HG03354 (cell line): ENCODE measurements around the gene R3HDM4.
"Not testable (repeated sequence)": the region's sequence is repeated elsewhere in the genome, so short reads cannot be mapped to it uniquely, and the experiment has no call there.

ENCODE experiments used
- ATAC-seq: cut with Tn5 transposase; IDR thresholded peaks from one replicate; pipeline ENCODE4 v1.9.1; 2021; ENCODE audit warnings: mild to moderate bottlenecking; ENCODE audit not compliant: unreplicated experiment, poor library complexity, severe bottlenecking

Gene R3HDM4

DNA sequence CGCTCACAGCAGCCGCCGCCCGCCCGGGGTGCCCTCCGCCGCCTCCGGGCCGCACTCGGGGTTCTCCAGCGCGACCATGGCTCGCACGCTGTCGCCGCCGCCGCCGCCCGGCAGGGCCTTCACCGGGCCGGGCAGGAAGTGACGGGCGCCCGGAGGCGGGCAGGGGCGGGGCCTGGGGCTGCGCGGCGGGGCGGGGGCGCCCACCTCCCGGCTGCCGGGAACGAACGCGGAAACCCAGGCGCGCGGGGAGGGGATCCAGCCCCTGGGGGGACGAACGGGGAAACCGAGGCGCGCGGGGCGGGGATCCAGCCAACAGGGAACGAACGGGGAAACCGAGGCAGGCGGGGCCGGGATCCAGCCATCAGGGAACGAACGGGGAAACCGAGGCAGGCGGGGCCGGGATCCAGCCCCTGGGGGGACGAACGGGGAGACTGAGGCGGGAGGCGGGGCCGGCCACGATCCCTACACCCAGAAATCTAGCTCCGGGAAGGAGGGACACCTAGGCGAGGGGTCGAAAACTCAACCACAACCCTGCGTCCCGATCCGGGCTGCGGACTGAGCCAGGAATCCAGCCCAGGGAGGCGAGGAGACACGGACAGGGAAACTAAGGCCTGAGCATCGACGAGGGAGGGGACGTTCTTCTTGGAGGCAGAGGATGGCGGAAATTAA is at the start of gene R3HDM4:
Gene R3HDM4 (minus strand): TSS at position 140 of the 669 bp plus-strand sequence. CDS start 62 bp downstream, at position 78.
- ATAC-seq: no peak

DNA sequence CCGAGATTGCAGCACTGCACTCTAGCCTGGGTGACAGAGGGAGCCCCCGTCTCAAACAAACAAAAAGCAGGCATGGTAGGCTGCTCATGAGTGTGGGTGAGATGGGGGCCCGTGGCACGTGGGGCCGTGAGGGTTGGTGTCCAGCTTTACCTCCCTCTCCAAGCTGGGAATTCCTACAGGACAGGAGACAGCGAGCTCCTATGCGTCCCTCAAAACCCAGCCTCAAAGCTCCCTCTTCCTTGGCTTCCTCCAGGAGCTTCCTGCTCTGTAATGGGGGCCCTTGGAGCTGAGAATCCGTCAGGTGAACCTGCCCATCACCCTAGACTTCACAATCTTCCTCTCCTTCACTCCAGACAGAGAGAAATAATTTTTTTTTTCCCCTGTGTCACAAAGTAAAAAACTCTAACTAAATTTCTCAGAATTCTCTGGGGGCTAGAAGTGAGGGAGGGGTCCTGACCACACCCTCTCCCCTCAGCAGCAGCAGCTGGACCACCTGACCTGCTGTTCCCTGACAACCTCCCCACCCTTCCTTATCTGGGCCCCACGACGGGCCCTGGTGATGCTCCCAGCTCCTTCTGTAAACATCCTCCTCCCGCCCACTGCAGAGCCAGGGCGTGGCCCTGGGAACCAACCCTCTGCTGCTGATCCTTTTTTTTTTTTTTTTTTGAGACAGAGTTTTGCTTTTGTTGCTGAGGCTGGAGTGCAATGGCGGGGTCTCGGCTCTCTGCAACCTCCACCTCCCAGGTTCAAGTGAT is 49.0 kb upstream of the R3HDM4 start:
- ATAC-seq: no peak

DNA sequence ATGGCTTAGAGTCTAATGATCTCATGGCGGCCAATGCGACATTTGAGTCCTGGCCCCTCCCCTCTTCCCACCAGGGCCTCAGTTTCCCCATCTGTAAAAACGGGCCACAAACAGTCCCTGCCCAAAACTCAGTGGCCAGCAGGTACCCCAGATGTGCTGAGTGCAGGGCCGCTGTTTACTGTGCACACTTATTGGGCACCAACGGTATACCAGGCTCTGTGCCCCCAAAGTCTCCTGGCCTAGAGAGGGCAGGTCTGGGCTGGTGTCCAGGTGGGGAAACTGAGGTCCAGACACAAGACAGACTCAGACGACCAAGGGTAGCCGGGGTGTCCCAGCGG is 47.6 kb upstream of the R3HDM4 start:
- ATAC-seq: no peak

DNA sequence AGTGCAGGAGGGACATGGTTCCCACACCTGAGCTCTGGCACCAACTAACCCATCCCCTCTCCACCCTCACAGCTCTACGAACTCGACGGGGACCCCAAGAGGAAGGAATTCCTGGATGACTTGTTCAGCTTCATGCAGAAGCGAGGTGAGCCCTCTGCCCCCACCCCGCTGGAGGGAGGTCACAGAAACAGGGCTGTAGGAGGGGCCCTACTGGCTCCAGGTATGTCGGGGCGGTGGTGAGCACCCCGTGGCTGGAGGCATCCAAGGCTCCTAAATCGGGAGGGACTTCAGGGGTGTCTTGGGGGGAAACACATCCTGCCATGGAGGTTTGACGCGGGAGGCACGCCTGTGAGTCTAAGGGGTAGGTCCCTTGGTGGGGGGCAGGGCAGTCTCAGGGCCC is 47.0 kb upstream of the R3HDM4 start:
- no peak for ATAC-seq

DNA sequence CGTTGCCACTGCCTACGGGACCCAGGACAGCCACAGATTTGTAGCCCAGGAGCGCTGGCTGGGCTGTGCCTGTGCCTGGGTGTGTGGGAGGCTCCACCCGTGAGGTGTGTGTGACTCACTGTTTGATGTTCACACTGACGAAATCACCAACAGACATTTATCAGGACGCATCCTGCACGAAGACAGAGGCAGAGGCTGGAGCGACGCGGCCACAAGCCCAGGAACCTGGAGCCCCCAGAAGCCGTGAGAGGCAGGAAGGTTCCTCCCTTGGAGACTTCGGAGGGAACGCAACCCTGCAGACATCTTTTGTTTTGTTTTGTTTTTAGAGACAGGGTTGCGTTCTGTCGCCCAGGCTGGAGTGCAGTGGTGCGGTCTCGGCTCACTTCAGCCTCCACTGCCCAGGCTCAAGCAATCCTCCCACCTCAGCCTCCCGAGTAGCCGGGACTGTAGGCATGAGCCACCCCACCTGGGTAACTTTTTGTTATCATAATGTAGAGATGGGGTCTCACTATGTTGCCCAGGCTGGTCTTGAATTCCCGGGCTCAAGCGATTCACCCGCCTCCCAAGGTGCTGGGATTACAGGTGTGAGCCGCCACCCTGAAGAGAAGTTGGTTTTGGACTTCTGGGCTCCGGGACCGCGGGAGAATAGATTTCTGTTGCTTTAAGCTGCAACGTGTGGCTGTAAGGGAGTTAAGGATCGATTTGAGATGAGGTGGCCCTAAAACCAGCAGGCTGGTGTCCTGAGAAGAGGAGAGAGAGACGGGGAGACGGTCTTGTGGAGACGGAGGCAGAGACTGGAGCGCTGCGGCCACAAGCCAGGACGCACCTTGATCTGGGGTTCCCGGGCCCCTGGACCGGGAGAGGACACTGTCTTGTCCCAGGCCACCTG is 46.2 kb upstream of the R3HDM4 start:
- no peak for ATAC-seq

DNA sequence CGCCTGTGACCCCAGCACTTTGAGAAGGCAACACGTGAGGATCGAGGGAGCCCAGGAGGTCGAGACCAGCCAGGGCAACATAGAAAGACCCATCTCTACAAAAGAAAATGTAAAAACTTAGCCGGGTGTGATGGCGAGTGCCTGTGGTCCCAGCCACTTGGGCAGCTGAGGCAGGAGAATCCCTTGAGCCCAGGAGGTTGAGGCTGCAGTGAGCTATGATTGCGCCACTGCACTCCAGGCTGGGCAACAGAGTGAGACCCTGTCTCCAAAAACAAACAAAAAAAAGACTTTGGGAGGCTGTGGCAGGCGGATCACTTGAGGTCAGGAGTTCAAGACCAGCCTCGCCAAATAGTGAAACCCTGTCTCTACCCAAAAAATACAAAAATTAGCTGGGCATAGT is 44.6 kb upstream of the R3HDM4 start:
- not testable (repeated sequence) for ATAC-seq

DNA sequence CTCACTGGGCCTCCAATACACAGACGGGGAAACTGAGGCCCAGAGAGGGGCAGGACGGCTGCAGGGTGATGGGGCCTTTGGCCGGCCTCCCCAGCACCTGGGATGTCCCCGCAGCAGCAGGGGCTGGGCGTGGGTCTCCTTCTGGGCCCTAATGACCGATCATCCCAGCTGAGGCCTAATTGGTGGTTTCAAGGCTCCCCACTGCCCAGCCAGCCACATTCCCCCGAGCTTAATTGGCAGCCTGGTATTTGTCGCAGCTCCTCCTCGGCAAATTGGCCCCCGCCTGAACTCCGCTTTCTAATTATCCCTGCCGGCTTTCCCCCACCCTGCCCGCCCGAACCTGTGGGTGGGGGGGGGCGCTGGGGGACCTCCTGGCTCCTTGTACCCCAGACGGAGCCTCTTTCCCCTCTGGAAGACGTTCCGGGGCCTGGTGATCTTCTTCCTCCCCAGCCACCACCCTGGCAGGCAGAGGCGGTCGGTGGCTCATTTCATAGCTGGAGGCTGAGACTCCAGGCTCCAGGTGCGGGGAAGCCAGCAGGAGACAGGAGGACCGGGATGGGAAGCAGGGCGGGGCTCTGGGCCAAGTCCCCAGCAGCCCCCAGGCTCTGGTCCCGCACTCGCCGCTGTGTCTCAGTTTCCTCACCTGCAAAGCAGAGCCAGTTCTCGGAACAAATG is 43.9 kb upstream of the R3HDM4 start:
- ATAC-seq: no peak

DNA sequence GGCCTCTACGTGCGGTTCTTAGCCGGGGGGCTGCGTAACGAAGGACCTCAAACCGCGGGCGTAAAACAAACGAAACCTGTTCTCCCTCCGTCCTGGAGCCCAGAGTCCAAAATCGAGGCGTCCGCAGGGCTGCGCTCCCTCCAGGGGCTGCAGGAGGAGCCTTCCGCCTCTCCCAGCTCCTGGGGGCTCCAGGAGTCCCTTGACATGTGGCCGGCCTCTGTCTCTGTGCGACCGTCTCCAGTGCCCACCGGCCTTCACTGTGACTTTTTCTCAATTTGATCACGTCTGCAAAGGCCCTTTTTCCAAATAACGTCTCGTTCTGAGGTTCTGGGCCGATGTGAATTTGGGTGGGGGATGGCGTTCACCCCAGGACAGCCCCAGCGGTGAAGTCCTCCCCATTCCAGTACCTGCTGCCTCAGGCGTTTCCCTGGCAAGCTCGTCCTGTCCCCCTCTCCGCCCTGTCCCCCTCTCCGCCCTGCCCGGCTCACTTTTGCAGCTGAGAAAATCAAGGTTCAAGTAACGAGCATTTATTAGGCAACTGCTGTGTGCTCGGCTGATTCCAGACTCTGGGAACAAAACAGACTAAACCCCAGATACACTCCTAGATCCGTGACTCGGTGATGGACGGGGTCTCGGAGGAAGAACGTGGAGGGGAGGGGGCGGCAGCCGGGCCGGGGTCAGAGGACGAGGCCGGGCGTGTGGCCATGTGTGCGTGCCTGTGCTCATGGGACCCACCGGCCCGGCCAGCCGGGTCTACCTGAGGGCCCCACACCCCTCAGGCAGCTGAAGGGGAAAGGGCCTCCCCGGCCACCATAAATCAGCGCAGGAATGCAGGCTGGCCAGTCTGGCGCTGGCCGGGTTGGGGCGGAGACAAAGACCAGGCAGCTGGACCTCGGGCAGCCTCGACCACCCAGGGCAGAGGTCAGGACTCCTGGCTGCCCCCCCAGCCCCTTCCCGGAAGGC is 43.1 kb upstream of the R3HDM4 start:
- ATAC-seq: no peak

DNA sequence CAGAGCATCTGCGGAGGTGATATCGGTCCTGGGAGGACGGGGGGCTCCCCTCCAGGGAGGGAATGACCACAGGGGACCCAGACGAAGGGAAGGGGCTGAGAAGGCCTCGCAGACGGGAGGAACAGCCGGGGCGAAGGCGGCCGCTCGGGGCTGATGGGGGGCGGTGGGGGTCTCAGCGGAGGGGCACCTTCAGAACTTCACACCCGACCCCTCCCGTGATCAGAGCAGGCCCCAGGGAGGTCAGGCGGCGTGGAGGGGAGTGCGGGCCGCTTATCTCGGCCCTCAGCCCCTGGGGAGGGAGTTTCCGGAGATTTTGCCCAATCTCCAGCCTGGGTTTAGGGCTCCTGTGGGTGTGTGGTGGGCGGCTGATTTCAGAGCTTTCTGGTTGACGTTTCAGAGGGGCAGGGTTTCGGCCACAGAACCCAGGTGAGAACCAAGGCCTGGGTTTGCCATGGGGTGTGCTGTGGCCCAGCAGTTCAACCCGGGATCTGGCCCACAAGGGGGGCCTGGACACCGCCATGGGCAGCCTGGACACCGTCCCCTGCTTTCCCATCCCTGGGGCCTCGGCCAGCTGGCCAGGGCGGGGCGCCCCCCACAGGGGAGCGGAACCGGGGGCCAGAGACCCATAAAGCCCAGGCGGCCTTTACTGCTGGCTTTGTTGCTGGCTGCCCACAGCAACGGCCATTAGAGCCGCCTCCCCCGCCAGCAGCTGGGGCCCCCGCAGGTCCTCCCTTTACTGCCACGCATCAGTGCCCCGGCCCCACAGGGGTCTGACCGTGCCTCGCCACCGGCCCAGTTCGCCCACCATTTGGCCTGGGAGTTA is 41.9 kb upstream of the R3HDM4 start:
- ATAC-seq: no peak

DNA sequence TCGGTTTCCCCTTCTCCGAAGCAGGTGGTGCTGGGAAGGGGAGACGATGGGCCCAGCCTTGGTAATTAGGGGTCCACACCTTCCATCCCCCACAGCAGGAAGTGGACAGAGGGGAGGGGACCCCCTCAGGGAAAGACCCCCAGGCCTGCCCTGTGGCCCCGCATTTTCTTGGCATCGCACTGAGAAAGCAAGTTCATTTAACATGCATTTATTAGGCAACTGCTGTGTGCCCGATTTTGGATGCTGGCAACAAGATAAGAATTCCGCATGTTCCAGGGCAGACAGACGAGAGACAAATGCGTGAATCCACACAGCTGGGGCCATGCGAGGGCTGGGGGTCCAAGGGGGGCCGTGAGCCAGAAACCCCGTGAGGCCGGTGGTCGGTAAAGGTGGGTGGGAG is 41.3 kb upstream of the R3HDM4 start:
- no peak for ATAC-seq

DNA sequence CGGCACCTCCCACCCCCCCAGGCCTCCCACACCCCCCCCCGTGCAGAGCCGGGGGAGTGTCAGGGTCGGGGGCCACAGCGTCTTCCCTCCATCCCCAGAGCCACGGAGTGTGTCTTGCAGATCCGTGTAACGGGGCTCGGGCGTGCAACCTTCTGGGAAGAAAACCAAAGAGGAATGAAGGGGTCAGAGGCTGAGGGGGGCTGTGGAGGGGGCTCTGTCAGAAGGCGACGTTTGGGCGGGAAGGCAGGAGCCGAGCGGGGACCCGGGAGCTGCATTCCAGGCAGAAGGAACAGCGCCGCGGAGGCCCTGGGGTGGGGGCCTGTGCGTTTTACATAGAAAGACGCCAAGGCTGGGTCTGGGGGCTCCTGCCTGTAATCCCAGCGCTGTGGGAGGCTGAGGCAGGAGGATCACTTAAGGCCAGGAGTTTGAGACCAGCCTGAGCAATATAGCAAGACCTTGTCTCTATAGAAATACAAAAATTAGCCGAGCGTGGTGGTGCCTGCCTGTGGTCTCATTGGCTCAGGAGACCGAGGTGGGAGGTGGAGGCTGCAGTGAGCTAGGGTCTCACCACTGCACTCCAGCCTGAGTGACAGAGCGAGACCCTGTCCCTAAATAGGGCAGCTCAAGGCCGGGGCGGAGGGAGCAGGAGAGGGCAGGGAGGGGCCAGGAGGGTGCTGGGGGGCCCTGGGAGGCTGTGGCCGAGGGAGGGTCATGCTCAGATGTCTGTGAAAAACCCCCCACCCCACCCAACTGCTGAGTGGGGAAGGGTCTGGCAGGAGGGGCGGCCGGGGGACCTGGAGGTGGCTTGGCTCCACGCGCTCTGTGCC is 40.6 kb upstream of the R3HDM4 start:
- no peak for ATAC-seq

DNA sequence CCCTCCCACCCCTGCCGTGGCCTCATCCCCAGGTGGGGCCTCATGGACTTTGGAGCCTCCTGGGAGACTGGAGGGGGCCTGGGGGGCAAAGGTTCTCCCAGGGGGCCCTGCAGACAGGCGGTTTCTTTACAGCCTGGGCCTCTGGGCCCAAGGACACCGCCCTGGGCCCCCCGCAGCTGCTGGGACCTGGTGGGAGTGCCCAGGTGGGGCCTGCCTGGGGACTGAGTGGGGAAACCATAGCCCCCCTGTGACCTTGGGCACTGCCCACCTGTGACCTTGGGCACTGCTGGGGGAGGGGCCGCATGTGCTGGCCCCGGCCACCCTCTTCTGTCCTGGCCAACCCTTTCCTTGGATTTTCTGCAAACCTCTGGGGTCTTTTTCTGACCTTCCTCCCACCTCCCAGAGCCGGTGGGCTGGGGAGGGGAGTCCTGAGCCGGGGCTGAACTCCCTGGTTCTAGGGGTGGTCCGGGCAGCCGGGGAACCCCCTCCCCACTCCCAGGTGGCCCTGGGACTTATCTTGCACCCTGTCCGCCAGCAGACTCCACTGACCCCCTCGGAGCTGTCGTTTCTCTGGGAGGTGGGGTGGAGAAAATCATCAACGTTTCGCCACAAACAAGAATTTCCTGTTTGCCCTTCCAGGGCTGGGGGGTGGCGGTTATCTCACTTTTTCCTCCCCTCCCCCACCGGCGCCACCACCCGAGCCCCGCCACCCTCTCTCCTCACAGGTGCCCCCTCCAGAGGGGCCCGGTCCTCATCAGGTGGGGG is 39.8 kb upstream of the R3HDM4 start:
- ATAC-seq: no peak

DNA sequence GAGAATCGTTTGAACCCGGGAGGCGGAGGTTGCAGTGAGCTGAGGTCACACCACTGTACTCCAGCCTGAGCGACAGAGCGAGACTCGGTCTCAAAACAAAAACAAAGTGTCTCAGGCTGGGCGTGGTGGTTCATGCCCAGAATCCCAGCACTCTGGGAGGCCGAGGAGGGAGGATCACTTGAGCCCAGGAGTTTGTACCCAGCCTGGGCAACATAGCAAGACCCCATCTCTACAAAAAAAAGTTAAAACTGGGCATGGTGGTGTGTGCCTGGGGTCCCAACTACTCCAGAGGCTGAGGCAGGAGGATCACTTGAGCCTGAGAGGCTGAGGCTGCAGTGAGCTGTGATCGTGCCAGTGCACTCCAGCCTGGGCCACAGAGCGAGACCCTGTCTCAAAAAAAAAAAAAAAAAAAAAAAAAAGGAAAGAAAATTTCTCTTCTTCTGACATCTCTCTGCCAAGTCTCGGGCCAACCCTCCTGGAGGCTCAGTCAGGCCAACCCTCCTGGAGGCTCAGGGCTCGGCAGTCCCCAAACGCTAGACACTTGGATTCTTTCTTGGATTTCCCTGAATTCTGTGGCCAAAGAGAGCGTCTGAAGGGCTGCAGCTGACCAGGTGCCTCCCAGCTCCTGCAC is 39.1 kb upstream of the R3HDM4 start:
- ATAC-seq: no peak

DNA sequence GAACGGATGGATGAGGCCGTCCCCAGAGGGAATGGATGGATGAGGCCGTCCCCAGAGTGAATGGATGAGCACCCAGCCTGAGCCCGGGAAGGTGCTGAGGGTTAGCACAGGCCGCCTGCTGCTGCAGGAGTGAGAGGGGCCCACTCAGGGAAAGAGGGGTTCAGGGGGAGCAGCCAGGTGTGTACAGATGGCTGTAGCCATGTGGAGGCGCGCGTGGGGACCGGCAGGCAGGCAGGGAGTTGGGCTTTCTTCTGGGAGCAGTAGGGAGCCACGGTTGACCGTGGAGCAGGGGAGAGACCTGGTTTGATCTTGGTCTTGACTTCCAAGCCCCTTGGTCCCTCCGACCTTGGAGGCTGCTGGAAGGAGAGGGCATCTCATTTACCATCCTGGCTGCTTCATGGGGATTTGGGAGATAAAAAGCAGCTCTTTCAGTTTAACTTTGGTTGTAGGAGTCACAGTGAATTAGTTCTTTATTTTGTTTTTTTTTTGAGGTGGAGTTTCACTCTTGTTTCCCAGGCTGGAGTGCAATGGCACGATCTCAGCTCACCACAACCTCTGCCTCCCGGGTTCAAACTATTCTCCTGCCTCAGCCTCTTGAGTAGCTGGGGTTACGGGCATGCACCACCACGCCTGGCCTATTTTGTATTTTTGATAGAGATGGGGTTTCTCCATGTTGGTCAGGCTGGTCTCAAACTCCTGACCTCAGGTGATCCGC is 37.5 kb upstream of the R3HDM4 start:
- ATAC-seq: no peak

DNA sequence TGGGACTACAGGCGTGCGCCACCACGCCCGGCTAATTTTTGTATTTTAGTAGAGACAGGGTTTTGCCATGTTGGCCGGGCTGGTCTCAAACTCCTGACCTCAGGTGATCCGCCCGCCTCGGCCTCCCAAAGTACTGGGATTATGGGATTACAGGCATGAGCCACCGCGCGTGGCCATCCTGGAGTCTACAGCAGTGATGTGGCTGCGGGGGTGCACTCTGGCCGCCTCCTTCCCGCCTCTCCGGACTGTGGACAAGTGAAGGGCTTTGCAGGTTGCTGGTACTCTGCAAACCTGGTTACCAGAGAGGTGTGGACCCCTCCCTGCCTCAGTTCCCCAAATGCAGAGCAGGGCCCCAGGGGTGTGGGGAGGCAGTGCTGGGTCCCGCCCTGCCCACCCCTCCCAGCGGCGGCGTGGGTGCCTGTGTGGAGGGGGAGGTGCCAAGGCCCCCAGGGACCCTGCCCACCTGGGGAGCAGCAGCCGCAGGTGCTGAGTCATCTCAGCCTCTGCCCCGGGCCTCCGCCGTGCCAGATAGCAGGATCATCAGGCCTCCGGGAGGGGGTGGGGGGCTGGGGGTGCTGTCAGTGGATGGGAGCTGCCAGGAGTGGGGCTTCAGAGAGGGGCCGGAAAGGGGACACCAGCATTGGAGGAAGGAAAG is 36.0 kb upstream of the R3HDM4 start:
- ATAC-seq: no peak
